Fibroblast of the conjunctiva (primary cell): ENCODE data around the gene CNGA4.
"Not testable (repeated sequence)": the region's sequence is repeated elsewhere in the genome, so short reads cannot be mapped to it uniquely, and the experiment has no call there.

Source experiments
- DNase-seq: peaks from one replicate; pipeline ENCODE4 v3.0.0-alpha.2; 2010; ENCODE audit warnings: low read depth

Gene CNGA4

GRCh38 chr11:6225024-6225423 is 13.9 kb upstream of the CNGA4 start:
- DNase-seq: no peak

- no peak for DNase-seq
Measured at GRCh38 chr11:6225896-6226295, 13.0 kb upstream of the CNGA4 start.

GRCh38 chr11:6228520-6228919 is 10.4 kb upstream of the CNGA4 start:
- DNase-seq: no peak

GRCh38 chr11:6229911-6230310 is 9.0 kb upstream of the CNGA4 start:
- DNase-seq: no peak

- DNase-seq: no peak
Measured at GRCh38 chr11:6232899-6233298, 6.0 kb upstream of the CNGA4 start.

GRCh38 chr11:6233984-6234386 is 4.9 kb upstream of the CNGA4 start:
- DNase-seq: no peak

- peak; percentile 100 for DNase-seq
Measured at GRCh38 chr11:6234387-6235107, 4.3 kb upstream of the CNGA4 start, which contains the start of gene FHIP1B. Gene FHIP1B (minus strand): TSS chr11:6234636. CDS start chr11:6224516, 10,120 bp downstream.

GRCh38 chr11:6237266-6237665 is 1.6 kb upstream of the CNGA4 start:
- no peak for DNase-seq

- DNase-seq: no peak
Measured at GRCh38 chr11:6237761-6238302, 1.1 kb upstream of the CNGA4 start.

- no peak for DNase-seq
Measured at GRCh38 chr11:6240139-6240538, 1.2 kb downstream of the CNGA4 start.

- DNase-seq: no peak
Measured at GRCh38 chr11:6240781-6241180, 1.9 kb downstream of the CNGA4 start.

- DNase-seq: no peak
Measured at GRCh38 chr11:6241316-6241715, 2.4 kb downstream of the CNGA4 start.

- DNase-seq: no peak
Measured at GRCh38 chr11:6245536-6245935, 6.6 kb downstream of the CNGA4 start.

- peak; percentile 29 for DNase-seq
Measured at GRCh38 chr11:6248248-6248647, 9.4 kb downstream of the CNGA4 start.

GRCh38 chr11:6248897-6249296 is 10.0 kb downstream of the CNGA4 start:
- not testable (repeated sequence) for DNase-seq

- peak; percentile 61 for DNase-seq
Measured at GRCh38 chr11:6249770-6250555, 11.1 kb downstream of the CNGA4 start.

- DNase-seq: peak; percentile 30
Measured at GRCh38 chr11:6251120-6251733, 12.3 kb downstream of the CNGA4 start.

GRCh38 chr11:6251990-6252473 is 13.1 kb downstream of the CNGA4 start:
- no peak for DNase-seq

- no peak for DNase-seq
Measured at GRCh38 chr11:6253197-6253596, 14.3 kb downstream of the CNGA4 start.

GRCh38 chr11:6258141-6258540 is 19.3 kb downstream of the CNGA4 start:
- DNase-seq: no peak

- no peak for DNase-seq
Measured at GRCh38 chr11:6258571-6259081, 19.7 kb downstream of the CNGA4 start.

GRCh38 chr11:6260207-6260726 is 21.4 kb downstream of the CNGA4 start:
- no peak for DNase-seq
